GM19023 (cell line): ENCODE data around the gene WDR5.
A peak's percentile ranks its signal among the peaks of the same experiment; 100 is the strongest.

Experiments used
- ATAC-seq: cut with Tn5 transposase; IDR thresholded peaks from one replicate; pipeline ENCODE4 v1.9.1; 2021; ENCODE audit warnings: mild to moderate bottlenecking, moderate library complexity; ENCODE audit not compliant: unreplicated experiment

WDR5 gene

GRCh38 chr9:134131471-134132207 is 4.2 kb upstream of the WDR5 start:
- ATAC-seq: no peak

GRCh38 chr9:134132208-134132870 is 3.5 kb upstream of the WDR5 start:
- no peak for ATAC-seq

GRCh38 chr9:134134949-134135342 is 936 bp upstream of the WDR5 start:
- ATAC-seq: no peak

GRCh38 chr9:134136118-134136995 is 475 bp downstream of the WDR5 start:
- peak; percentile 10 for ATAC-seq

- ATAC-seq: no peak
Observed at GRCh38 chr9:134136996-134137299, 1.1 kb downstream of the WDR5 start.

- no peak for ATAC-seq
Observed at GRCh38 chr9:134138292-134138691, 2.4 kb downstream of the WDR5 start.

GRCh38 chr9:134139081-134139480 is 3.2 kb downstream of the WDR5 start:
- no peak for ATAC-seq

- no peak for ATAC-seq
Observed at GRCh38 chr9:134141906-134142305, 6.0 kb downstream of the WDR5 start.

GRCh38 chr9:134144801-134145200 is 8.9 kb downstream of the WDR5 start:
- no peak for ATAC-seq

- no peak for ATAC-seq
Observed at GRCh38 chr9:134145262-134145661, 9.4 kb downstream of the WDR5 start.

GRCh38 chr9:134146774-134147493 is 11.1 kb downstream of the WDR5 start:
- ATAC-seq: no peak

- ATAC-seq: no peak
Observed at GRCh38 chr9:134149380-134149779, 13.5 kb downstream of the WDR5 start.

- ATAC-seq: no peak
Observed at GRCh38 chr9:134150557-134151214, 14.8 kb downstream of the WDR5 start.

GRCh38 chr9:134152022-134152448 is 16.2 kb downstream of the WDR5 start:
- ATAC-seq: no peak

- no peak for ATAC-seq
Observed at GRCh38 chr9:134152488-134152887, 16.6 kb downstream of the WDR5 start.

- ATAC-seq: no peak
Observed at GRCh38 chr9:134153450-134153849, 17.6 kb downstream of the WDR5 start.

- ATAC-seq: no peak
Observed at GRCh38 chr9:134154262-134154701, 18.4 kb downstream of the WDR5 start.

- ATAC-seq: no peak
Observed at GRCh38 chr9:134155812-134156377, 20.0 kb downstream of the WDR5 start.

GRCh38 chr9:134156564-134157377 is 20.9 kb downstream of the WDR5 start:
- no peak for ATAC-seq
